IMR-90 (cell line): ENCODE results near the gene TUBA1B.
A peak's percentile ranks its signal among the peaks of the same experiment; 100 is the strongest.

ENCODE experiments used
- BHLHE40 ChIP-seq: fragments of 150-350 bp; IDR thresholded peaks from 2 replicates; pipeline ENCODE4 v1.6.1; 2016; ENCODE audit warnings: mild to moderate bottlenecking, low read depth, low read length
- CEBPB ChIP-seq: IDR thresholded peaks from 2 replicates; pipeline ENCODE4 v1.6.1; 2012; ENCODE audit warnings: low read depth, low read length, improper control_type of control experiment
- NFE2L2 ChIP-seq: fragments of 150-350 bp; IDR thresholded peaks from 2 replicates; pipeline ENCODE4 v1.6.1; 2016; ENCODE audit warnings: low read depth, mild to moderate bottlenecking, low read length
- POLR2A ChIP-seq: IDR thresholded peaks from 2 replicates; pipeline ENCODE4 v1.6.1; 2012; ENCODE audit warnings: mild to moderate bottlenecking, low read depth, low read length
- RCOR1 ChIP-seq: IDR thresholded peaks from 2 replicates; pipeline ENCODE4 v1.6.1; 2012; ENCODE audit warnings: mild to moderate bottlenecking, low read length, improper control_type of control experiment; ENCODE audit not compliant: insufficient replicate concordance
- RFX5 ChIP-seq: IDR thresholded peaks from 2 replicates; pipeline ENCODE4 v1.8.0; 2012; ENCODE audit warnings: low read depth, mild to moderate bottlenecking, low read length, moderate library complexity
- SMC3 ChIP-seq: fragments of 150-350 bp; IDR thresholded peaks from 2 replicates; pipeline ENCODE4 v1.6.1; 2016; ENCODE audit warnings: low read depth, mild to moderate bottlenecking, antibody characterized with exemption, low read length, moderate library complexity
- USF2 ChIP-seq: fragments of 150-350 bp; IDR thresholded peaks from 2 replicates; pipeline ENCODE4 v1.6.1; 2017; ENCODE audit warnings: mild to moderate bottlenecking, antibody characterized with exemption, low read length, low read depth
- TF ChIP-seq, protein P1 (sequence below): conservative IDR thresholded peaks from 2 replicates; pipeline ENCODE4 v1.5.1; 2012; ENCODE audit warnings: mild to moderate bottlenecking, low read depth, low read length, improper control_type of control experiment

DNA sequence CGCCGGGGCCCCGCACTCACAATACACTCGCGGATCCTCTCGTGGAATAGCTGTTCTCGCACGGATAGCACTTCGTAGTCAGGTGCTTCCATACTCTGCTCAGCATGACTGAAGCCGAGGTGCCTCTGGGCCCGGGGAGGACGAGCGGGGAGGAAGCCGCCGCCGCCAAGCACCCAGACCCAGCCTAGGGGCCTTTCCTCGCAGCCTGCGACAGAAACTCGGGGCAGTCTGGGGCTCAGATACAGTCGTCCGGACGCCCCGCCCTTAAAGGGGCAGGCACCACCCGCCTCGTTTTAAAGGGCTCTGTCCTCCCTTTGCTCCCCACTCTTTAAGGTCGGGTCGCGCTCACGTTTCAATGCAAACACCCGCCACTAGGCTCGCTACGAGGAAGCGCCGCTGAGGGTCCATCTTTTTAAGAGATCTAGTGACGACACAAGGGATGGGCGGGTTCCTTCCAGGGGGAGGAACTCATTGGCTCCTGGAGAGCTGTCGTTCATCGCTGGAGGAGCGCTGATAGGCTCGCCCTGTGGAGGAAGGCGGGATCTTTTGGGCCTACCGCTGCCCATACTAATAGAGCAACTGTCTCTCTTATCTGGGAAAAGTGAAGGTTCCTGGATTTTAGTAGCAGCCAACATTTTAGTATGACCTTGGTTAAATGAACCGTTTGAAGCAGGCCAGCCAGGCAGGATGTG is 20.6 kb downstream of the TUBA1B start, which contains the start of gene LMBR1L:
- TF ChIP-seq USF2 = no peak
- TF ChIP-seq, protein P1, sequence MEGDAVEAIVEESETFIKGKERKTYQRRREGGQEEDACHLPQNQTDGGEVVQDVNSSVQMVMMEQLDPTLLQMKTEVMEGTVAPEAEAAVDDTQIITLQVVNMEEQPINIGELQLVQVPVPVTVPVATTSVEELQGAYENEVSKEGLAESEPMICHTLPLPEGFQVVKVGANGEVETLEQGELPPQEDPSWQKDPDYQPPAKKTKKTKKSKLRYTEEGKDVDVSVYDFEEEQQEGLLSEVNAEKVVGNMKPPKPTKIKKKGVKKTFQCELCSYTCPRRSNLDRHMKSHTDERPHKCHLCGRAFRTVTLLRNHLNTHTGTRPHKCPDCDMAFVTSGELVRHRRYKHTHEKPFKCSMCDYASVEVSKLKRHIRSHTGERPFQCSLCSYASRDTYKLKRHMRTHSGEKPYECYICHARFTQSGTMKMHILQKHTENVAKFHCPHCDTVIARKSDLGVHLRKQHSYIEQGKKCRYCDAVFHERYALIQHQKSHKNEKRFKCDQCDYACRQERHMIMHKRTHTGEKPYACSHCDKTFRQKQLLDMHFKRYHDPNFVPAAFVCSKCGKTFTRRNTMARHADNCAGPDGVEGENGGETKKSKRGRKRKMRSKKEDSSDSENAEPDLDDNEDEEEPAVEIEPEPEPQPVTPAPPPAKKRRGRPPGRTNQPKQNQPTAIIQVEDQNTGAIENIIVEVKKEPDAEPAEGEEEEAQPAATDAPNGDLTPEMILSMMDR = peak; percentile 54
- no peak for TF ChIP-seq RFX5
- TF ChIP-seq POLR2A = peak; percentile 73
- peak; percentile 95 for TF ChIP-seq BHLHE40
- no peak for TF ChIP-seq CEBPB
- no peak for TF ChIP-seq RCOR1
- no peak for TF ChIP-seq SMC3
- no peak for TF ChIP-seq NFE2L2
